Measurements from ENCODE around the gene LYPD1. TPM values are rescaled to one million over a fixed set of nuclear protein-coding genes. Genes with fewer than 3 reads are reported as not detected.

Gene LYPD1
- total RNA-seq, 1 experiment from 2014 or later, result not detected

DNA sequence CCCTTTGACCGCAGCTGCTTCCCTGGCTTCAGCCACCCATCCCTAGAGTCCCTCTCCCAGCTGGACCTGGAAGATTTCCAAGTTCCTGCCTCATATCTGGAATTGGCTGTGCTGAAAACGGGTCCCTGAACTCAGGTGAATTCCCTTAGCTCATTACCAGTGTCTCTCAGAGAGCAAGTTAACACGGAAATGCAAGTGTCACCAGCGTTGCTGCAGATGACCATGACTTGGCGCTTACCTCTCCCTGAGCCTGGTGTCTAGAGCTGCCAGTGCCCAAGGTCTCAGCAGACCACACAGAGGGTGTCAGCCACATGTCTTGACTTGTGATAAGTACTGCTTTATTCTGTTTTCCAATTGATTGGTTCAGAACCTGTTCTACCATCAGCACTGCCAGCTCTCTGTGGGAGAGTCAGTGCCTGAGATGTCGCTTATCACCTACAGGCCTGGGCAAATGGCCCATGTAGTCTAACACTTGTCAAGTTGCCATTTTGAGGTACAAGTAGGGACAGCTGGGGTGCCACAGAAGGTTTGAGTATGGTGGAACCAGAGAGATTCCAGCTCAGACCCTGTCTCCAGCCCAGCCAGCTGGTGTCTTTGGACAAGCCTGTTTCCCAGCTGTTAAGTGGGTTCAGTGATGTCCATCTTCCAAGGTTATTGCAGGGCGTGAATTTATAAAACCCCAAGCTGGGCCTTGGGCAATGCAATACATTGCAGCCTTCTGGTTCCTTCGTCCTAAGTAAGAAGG, 48.7 kb downstream of the LYPD1 start:
- H3K4me1 ChIP-seq (ENCODE audit: control insufficient read depth in 1 of 2, insufficient read depth in 2 of 2, low read length in 2 of 2), result peaks cover 0 to 13% of the 10 kb centered on the region in 2 experiments; a peak in 2 of 4 replicates
- H3K27me3 ChIP-seq (ENCODE audit: insufficient read depth, low read length), result no peaks in the 10 kb centered on the region
- H3K36me3 ChIP-seq (ENCODE audit: control insufficient read depth in 1 of 2, insufficient read depth in 2 of 2, low read length in 2 of 2), result no peaks in the 10 kb centered on the region
- no peak for TF ChIP-seq EZH2phosphoT487 (IDR thresholded peaks at IDR 0.05; ENCODE audit: borderline replicate concordance)
- TF ChIP-seq FOSL1 (IDR thresholded peaks at IDR 0.05; ENCODE audit: low read depth), result no peak
- TF ChIP-seq, protein P1, sequence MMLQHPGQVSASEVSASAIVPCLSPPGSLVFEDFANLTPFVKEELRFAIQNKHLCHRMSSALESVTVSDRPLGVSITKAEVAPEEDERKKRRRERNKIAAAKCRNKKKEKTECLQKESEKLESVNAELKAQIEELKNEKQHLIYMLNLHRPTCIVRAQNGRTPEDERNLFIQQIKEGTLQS (IDR thresholded peaks at IDR 0.05), result no peak
- no peak for TF ChIP-seq RAD21 (IDR thresholded peaks at IDR 0.05; ENCODE audit: low read depth)
- no peak for TF ChIP-seq TCF7L2 (IDR thresholded peaks at IDR 0.05; ENCODE audit: borderline replicate concordance, extremely low read depth, insufficient read depth, insufficient read length)
- TF ChIP-seq CBX3 (IDR thresholded peaks at IDR 0.05; ENCODE audit: low read depth), result no peak
- no peak for TF ChIP-seq ZFX (IDR thresholded peaks at IDR 0.05)
- no peak for TF ChIP-seq ZNF274 (IDR thresholded peaks at IDR 0.05; ENCODE audit: low read depth, low read length)
- no peak overlapping the region for H3K4me2 ChIP-seq (ENCODE audit: low read length)
- H3K9me3 ChIP-seq (ENCODE audit: control insufficient read depth in 1 of 2, insufficient read depth in 1 of 2, low read depth in 1 of 2, low read length in 2 of 2), result no peaks in the 10 kb centered on the region
- no peak overlapping the region for H3K9ac ChIP-seq (ENCODE audit: low read length)
- ChIA-PET RAD21 (ENCODE audit: low non-redundant PET in 1 of 2, low total read pairs in 2 of 2, uncharacterized antibody in 2 of 2, unreplicated experiment in 2 of 2) (no interaction called here), POLR2A (no interaction called here), CTCF (no interaction called here)
- H3K79me2 ChIP-seq (ENCODE audit: insufficient read depth, low read length), result no peaks in the 10 kb centered on the region
- H3K4me3 ChIP-seq (replicated peaks in 1 of 2; ENCODE audit: low read depth in 1 of 2, low read length in 2 of 2), result no peak overlapping the region
- intact Hi-C loops (cut with micrococcal nuclease), result no loop called here
- no peaks in the 10 kb centered on the region for H3K9me2 ChIP-seq (ENCODE audit: insufficient read depth)
- DNase-seq (ENCODE audit: low read depth, low spot score) (no peak), ATAC-seq (no peak)
- no peak overlapping the region for H3K27ac ChIP-seq (ENCODE audit: low read depth, low read length)
- H2AFZ ChIP-seq (ENCODE audit: low read depth, low read length, poor library complexity, severe bottlenecking), result no peak overlapping the region
- BruUV-seq (replicated peaks), result no TSS peak
- H4K20me1 ChIP-seq (ENCODE audit: insufficient read depth), result no peaks in the 10 kb centered on the region

DNA sequence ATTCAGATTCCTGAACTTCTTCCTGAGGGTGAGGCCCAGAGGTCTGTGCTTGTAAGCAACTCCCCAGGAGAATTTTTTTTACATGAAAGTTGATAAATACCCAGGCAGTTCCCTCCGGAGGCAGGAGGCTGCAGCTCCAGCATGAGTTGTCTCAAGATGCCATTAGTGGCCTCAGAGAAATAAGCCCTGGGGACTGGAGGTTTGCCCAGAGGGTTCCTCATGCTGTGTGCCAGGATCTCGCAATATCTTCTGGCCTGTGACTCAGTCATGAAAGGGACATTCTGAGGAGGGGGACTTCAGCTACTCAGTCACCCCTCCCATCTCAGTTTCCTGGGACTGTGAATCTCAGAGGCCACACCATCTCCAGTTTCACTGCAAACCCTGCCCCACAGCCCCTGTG, 49.9 kb downstream of the LYPD1 start:
- ChIA-PET POLR2A (no interaction called here), RAD21 (ENCODE audit: low non-redundant PET in 1 of 2, low total read pairs in 2 of 2, uncharacterized antibody in 2 of 2, unreplicated experiment in 2 of 2) (no interaction called here), CTCF (no interaction called here)
- intact Hi-C loops (cut with micrococcal nuclease), result no loop called here
- Histone ChIP-seq H3K4me3 (replicated peaks in 1 of 2; ENCODE audit: low read depth in 1 of 2, low read length in 2 of 2) (no peak overlapping the region), H3K4me1 (ENCODE audit: control insufficient read depth in 1 of 2, insufficient read depth in 2 of 2, low read length in 2 of 2) (peaks cover 0 to 13% of the 10 kb centered on the region in 2 experiments; a peak in 2 of 4 replicates), H3K79me2 (ENCODE audit: insufficient read depth, low read length) (no peaks in the 10 kb centered on the region), H2AFZ (ENCODE audit: low read depth, low read length, poor library complexity, severe bottlenecking) (no peak overlapping the region), H4K20me1 (ENCODE audit: insufficient read depth) (no peaks in the 10 kb centered on the region), H3K9me2 (ENCODE audit: insufficient read depth) (no peaks in the 10 kb centered on the region), H3K9me3 (ENCODE audit: control insufficient read depth in 1 of 2, insufficient read depth in 1 of 2, low read depth in 1 of 2, low read length in 2 of 2) (no peaks in the 10 kb centered on the region), H3K9ac (ENCODE audit: low read length) (no peak overlapping the region), H3K36me3 (ENCODE audit: control insufficient read depth in 1 of 2, insufficient read depth in 2 of 2, low read length in 2 of 2) (no peaks in the 10 kb centered on the region), H3K27ac (ENCODE audit: low read depth, low read length) (no peak overlapping the region), H3K27me3 (ENCODE audit: insufficient read depth, low read length) (no peaks in the 10 kb centered on the region), H3K4me2 (ENCODE audit: low read length) (no peak overlapping the region)
- BruUV-seq (replicated peaks), result no TSS peak
- ATAC-seq (no peak), DNase-seq (ENCODE audit: low read depth, low spot score) (no peak)
- TF ChIP-seq JUND (IDR thresholded peaks at IDR 0.05) (no peak), CEBPB (IDR thresholded peaks at IDR 0.05; ENCODE audit: low read depth) (no peak), ZFX (IDR thresholded peaks at IDR 0.05) (no peak), POLR2AphosphoS5 (IDR thresholded peaks at IDR 0.05; ENCODE audit: low read depth, low read length) (no peak), SP1 (IDR thresholded peaks at IDR 0.05; ENCODE audit: low read depth) (no peak)
- TF ChIP-seq, protein P1 (IDR thresholded peaks at IDR 0.05), result no peak
